Stimulated activated CD4-positive, alpha-beta T cell treated with anti-CD3 and anti-CD28 coated beads, Interleukin-4, amount 100 ng/mL, for 4 hours (primary cell): ENCODE data around the gene PSMD7.

Source experiments
- DNase-seq, 2 experiments: peaks; one replicate each; pipeline ENCODE4 v3.0.0-alpha.2; 2020

Gene PSMD7

GRCh38 chr16:74296432-74297144 lies at the start of gene PSMD7:
Gene PSMD7 (plus strand): TSS chr16:74296814. CDS start chr16:74296915, 101 bp downstream.
- DNase-seq = peak; percentile 81 to 85

GRCh38 chr16:74249254-74249653 lies 47.4 kb upstream of the PSMD7 start:
- DNase-seq = no peak

DNA sequence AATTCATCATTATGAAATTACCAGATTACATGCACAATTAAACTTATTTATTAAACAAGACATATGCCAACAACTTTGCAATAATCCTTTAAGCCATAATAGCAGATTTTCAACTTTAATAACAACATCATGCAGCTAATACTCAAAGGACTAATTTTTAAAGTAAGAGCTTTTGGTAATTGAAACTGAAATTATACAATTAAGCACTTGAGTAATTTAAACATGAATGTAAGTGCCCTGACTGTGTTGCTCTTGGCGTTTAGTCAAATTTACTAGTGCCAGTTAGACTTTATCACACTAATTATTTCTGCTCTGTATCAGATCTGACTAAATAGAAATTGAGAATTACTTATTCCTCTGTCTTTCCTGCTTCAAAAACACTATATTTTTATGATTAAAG lies 46.8 kb upstream of the PSMD7 start:
- DNase-seq = no peak

DNA sequence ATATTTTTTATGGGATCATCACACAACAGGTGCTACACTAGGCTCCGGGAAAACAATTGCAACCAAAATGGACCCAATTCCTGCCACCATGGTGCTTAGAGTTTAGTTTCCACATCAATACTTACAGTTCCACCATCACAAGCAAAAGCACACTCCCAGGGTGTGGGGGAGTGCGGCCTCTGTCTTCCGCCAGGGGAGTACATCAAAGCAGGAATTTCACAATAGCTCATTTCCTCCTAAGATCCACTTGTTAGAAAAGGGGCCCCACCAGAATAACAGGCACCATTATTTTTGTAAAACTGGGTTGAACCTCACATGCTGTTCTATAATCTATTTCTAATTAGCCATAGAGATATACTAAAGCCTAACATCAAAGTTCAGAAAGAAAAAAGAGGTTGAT lies 44.3 kb upstream of the PSMD7 start:
- no peak for DNase-seq

DNA sequence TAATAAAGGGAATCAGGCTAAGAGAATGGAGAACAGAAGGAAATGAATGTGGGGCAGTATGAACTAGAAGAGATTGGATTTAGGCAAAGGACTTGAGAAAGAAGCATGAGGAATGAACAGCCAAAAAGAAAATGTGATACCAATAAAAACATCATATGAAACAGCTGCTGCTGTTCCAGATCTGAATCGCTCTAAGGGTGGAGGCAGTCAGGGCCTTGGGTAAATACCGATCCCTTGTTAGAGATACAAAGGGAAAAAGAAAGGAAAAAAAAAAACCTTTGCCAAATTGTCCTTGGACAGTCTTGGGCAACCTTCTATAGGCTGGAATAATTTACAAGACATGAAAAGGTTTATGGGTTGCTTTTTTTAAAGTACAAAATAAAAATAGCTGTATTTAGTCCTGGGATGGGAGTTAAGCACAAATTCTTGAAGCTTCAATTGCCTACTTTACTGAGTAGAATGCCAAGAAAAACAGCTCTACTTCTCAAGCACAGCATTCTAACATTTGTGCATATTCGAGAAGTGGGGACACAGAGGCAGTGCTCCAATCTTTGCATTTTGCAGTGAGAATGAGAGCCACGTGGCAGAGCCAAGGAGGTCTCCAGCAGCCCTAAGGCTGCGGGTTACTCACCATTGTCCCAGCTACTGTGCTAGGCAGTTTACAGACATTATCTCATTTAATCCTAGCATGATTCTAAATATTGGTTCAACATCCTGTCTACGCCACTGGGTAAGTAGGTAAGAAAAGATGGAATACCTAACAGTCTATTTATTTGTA lies 43.3 kb upstream of the PSMD7 start:
- DNase-seq = no peak

DNA sequence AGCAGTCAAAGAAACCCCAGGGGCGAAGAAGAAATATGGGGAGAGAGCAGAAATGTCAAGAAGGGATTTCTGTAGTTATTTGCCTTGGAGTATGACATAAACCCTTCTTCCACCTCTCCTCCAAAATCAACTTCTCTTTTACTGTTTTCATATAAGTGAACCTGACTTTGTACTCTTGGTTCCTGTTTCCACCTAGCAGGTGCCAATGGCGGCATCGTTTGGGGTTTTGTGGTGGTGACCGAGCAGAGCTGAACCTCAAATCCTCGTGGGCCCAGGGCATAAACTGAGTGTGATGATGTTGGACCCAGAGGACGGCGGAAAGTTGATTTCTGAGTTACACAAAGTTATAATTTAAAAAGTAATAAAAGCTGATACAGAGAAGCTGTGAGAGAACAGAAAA lies 39.6 kb upstream of the PSMD7 start:
- no peak for DNase-seq

GRCh38 chr16:74261068-74261467 lies 35.5 kb upstream of the PSMD7 start:
- no peak for DNase-seq

DNA sequence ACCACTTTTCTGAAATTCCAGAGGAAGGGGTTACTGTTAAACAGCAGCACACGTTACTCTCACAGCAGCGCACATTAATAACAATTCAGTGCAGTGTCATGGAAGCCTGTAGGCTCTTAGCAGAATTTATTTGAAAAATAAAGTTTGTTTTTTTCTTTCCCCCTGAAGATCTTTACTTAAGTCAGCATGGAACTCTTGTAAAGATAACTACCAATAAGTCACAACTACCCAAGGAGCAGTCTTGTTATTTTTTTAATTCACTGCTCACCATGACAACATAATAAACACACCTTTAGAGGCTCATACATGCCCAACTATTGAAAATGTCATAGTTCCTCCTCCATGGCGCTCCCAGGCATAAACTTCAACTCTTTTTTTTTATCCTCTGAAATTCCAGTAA lies 31.8 kb upstream of the PSMD7 start:
- DNase-seq = no peak

GRCh38 chr16:74268372-74268782 lies 28.2 kb upstream of the PSMD7 start:
- no peak for DNase-seq

DNA sequence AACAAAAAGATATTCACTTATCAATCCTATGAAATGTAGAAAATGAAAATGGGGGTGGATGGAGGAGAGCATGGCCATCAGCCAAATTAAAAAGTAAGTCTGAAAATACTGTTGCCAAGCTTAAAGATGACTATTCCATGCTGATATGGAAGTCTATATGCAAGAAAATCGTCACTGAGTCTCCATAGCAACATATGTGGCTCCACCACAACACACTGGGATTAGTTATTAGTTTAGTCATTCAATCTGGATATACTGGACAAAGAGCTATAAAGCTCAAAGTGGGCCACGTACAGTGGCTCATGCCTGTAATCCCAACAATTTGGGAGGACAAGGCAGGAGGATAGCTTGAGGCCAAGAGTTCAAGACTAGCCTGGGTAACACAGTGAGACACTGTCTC lies 24.7 kb upstream of the PSMD7 start:
- no peak for DNase-seq

DNA sequence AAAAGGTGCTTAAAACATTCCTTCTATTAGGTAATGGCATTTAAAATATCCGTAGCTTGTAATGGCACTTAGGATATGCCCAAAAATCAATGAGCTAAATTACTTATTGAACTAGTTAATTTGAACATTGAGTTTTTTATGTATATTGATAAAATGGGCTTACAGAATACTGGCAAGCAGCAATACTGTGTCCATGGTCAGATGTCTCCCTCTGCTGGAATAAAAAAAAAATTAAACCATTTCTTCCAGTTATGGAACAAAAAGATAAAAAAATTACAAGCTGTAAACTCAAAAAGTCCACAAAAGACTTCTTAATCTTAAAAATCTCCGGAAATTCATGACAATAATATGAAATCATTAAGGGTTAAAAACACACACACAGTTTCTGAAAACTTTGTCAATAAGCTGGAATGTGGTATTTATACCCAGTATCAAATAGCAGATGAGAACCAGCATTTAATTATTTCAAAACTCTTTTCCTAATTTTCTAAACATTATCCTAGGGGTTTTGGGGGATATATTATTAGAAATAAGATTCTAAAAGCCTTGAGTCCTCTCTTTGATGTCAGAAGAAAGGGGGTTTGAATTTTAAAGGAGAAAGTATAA lies 21.5 kb upstream of the PSMD7 start:
- no peak for DNase-seq

DNA sequence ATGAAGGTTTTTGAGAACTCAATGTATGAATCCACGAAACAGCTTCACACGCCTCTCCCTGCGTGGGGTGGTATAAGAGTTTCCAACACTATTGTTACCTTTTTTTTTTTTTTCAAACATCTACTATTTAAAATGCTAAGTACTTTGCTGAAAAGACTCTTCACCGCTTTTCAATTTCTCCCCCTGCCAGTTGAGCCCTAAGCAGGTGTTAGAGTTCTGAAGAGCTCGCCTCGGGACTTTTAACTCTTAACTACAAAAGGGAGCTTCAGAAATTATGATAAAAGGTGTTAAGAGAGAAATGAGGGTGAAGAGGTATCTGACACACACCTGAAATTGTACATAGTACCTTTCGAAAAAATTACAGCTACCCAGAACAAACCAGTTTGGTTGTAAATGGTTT lies 20.9 kb upstream of the PSMD7 start:
- DNase-seq = no peak

DNA sequence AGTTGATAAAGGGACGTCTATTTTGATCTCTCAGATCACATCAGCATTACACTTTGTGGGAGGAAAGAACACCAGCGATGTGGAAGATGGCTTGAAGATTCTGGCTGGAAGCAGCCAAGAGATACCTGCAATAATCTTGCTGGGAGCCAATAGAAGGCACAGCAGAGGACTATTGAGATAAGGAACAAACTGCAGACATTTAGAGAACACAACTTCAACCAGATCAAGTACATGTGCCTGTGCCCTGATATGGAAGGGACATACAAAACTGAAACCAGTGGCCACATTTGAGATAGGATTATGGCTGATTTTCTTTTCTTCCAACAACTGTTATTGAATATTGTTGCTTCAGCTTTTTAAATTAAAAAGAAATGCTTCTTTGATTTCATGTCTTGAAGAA lies 18.6 kb upstream of the PSMD7 start:
- DNase-seq = no peak

DNA sequence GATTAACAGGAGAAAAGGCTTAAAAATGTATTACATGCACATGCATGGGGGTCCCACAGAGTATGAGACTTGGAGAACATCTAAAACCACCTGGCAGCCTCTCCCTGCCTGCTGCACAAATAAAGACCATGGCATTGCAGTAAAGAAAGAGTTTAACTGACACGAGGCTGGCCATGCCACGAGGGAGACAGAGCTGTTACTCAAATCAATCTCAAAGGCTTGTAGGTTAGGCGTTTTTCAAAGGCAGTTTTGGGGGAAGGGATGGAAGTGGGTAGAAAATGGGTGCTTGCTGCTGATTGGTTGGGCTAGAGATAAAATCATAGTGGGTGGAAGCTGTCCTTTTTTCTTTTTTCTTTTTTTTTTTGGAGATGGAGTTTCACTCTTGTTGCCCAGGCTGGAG lies 17.3 kb upstream of the PSMD7 start:
- DNase-seq = no peak

GRCh38 chr16:74279805-74280204 lies 16.8 kb upstream of the PSMD7 start:
- DNase-seq = no peak

DNA sequence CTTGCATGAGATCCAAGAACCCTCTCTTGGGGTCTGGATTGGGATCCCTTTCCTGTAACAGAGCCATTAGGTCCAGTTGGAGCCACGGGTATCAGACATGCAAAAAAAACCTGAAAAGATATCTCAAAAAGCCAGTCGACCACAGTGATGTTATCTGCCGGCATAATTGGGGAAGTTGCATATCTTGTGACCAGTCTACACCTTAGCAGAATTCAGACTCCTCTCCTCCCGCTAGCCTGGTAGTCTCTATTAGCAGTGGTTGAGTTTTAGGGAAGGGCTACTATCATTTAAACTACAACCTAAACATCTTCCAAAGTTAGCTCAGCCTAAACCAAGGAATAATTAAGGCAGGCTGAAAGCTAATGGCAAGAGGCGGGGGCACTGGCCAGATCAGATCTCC lies 16.2 kb upstream of the PSMD7 start:
- DNase-seq = no peak

DNA sequence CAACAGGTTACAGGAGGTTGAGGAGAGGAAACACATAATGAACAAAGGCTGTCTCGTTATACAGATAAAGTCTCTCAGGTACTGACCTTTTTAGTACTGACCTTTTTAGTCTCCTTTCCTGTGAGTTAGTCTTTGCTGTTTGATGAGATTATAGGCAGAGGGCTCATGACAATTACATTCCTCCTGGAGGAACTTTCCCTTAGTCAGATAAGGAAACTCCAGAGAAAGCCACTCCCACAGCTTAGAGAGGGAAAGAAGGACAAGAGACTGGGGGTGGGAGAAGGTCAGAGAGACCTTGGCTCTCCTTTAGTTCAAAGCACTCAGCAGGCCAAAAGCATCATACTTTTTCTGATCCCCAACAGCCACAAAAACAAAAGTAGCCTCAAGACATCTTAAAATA lies 15.3 kb upstream of the PSMD7 start:
- no peak for DNase-seq

- no peak for DNase-seq
These were observed 12.9 kb upstream of the PSMD7 start for GRCh38 chr16:74283716-74284115.

GRCh38 chr16:74288065-74288464 lies 8.5 kb upstream of the PSMD7 start:
- no peak for DNase-seq

- DNase-seq = no peak
These were observed 6.3 kb upstream of the PSMD7 start for GRCh38 chr16:74290356-74290755.

DNA sequence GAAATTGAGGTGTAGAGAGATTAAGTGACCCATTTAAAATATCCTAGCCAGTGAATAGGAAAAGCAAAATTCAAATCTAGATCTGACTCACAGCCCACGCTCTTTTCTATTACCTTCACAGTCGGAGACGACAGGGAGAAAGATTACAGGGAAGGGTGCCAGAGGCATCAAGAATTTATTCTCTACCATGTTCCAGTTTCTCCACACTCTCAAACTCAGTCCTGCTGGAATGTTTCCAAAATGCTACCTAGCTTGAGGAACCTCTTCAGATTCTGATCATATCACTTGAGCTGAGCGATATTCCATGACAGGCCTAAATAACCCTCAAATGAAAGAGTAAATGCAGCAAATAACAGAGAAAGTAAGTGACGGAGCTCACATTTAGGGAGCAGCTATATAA lies 5.4 kb upstream of the PSMD7 start:
- no peak for DNase-seq

DNA sequence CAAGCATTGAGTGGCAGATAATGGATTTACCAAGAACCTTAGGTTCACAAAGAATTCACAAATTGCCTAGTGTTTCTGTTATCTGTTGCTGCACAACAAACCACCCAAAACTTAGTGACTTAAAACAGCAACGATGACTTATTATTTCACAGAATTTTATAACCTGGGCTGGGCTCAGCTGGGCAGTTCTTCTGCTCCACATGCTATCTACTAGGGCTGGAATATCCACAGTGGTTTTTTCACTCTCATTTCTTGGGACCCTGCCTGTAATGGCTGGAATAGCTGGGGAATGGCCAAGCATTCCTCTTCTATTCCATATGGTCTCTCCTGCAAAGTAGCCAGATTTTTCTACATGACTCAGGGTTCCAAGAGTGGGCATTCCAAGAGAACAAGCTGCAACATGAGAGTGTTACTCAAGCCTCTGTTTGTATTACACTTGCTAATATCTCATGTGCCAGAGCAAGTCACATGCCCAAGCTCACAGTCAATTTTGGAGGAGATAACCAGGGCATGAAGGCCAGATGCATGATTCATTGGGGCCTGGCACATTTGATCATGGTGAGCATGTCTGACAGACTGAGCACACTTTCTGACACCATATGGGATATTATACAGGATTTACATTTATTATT lies 4.9 kb upstream of the PSMD7 start:
- DNase-seq = no peak

DNA sequence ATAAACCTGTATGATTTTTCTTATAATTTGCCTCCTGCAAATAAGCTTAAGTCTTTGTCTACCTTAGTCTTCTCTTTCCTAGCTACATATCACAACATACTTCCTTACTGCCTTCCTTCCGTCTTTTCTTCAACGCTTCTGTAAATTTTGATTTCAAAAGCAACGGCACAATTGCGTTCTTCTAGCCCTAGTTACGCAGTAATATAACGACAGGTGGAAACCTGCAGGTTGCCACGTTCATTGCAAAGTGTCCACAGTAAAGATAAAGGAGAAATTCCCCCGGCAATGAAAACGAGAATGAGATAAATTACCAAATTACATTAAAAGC lies 546 bp upstream of the PSMD7 start:
- no peak for DNase-seq

DNA sequence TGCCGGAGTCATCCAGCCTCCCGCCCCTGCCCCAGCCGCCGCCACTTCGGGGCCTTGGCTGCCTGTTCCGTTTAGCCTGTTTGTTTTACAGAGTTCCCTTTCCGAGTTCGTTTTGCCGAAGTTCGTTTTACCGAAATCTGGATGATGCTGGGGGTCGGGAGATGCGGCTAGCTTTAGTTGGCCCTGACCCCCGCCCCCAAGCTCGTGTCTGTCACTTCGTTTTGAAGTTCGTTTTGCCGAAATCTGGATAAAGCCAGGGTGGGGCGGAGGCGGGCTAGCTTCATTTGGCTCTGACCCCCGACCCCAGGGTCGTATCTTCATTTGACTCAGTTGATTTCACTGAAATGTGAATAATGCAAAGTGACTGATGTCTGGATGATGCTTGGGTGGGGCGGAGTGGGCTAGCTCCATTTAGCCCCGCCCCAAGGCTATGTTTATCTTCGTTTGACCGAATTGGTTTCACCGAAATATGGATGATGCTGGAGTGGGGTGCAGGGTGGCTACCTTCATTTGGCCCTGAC lies 591 bp downstream of the PSMD7 start:
- DNase-seq = peak; percentile 10 to 27
